Neuronal stem cell (in vitro differentiated cells): ENCODE results near the gene PPARD.

Experiments used
- DNase-seq: peaks from one replicate; pipeline ENCODE4 v3.0.0-alpha.2; 2013; ENCODE audit warnings: low spot score
- H2AFZ ChIP-seq: one replicate; pipeline ENCODE4 v1.6.1; 2013; ENCODE audit warnings: mild to moderate bottlenecking, low read length, inconsistent platforms
- H2AK5ac ChIP-seq: 2 replicates; pipeline ENCODE4 v1.6.1; 2013; ENCODE audit warnings: low read depth, mild to moderate bottlenecking, inconsistent platforms, low read length, moderate library complexity, mixed read lengths
- H2BK120ac ChIP-seq: 2 replicates; pipeline ENCODE4 v1.6.1; 2013; ENCODE audit warnings: low read depth, mild to moderate bottlenecking, inconsistent platforms, low read length, moderate library complexity, mixed read lengths
- H2BK12ac ChIP-seq: one replicate; pipeline ENCODE4 v1.6.1; 2013; ENCODE audit warnings: low read length, inconsistent platforms
- H2BK15ac ChIP-seq: 2 replicates; pipeline ENCODE4 v1.6.1; 2013; ENCODE audit warnings: mild to moderate bottlenecking, low read length, inconsistent platforms, mixed read lengths
- H2BK5ac ChIP-seq: one replicate; pipeline ENCODE4 v1.6.1; 2013; ENCODE audit warnings: inconsistent platforms, mild to moderate bottlenecking, low read length, moderate library complexity
- H3K14ac ChIP-seq: one replicate; pipeline ENCODE4 v1.6.1; 2013; ENCODE audit warnings: low read length, inconsistent platforms
- H3K18ac ChIP-seq: 2 replicates; pipeline ENCODE4 v1.6.1; 2013; ENCODE audit warnings: low read length, inconsistent platforms
- H3K23ac ChIP-seq: 2 replicates; pipeline ENCODE4 v1.6.1; 2013; ENCODE audit warnings: low read depth, mild to moderate bottlenecking, mixed read lengths, low read length, inconsistent platforms; ENCODE audit not compliant: poor library complexity
- H3K27ac ChIP-seq: replicated peaks from 3 replicates; pipeline ENCODE4 v1.5.1; 2013; ENCODE audit warnings: low read length, inconsistent platforms
- H3K27me3 ChIP-seq, 3 experiments: 2 replicates each; pipeline ENCODE4 v1.6.1; 2013; ENCODE audit warnings: low read length in 3 of 3, mild to moderate bottlenecking in 2 of 3, inconsistent platforms in 1 of 3, low read depth in 1 of 3, mixed read lengths in 1 of 3, moderate library complexity in 1 of 3; ENCODE audit not compliant: control insufficient read depth in 3 of 3, insufficient read depth in 3 of 3
- H3K36me3 ChIP-seq, 2 donors: replicated peaks in 1 of 2; 2 replicates each; pipeline ENCODE4 v1.6.1; 2013; ENCODE audit warnings: low read length in 2 of 2; ENCODE audit not compliant: control insufficient read depth in 2 of 2, insufficient read depth in 2 of 2
- H3K4ac ChIP-seq: 2 replicates; pipeline ENCODE4 v1.6.1; 2013; ENCODE audit warnings: inconsistent platforms, mild to moderate bottlenecking, low read length, moderate library complexity
- H3K4me1 ChIP-seq, 2 donors: 1 replicate in 1 of 2; 2 replicates in 1 of 2; pipeline ENCODE4 v1.6.1; 2013; ENCODE audit warnings: low read length in 2 of 2, low read depth in 1 of 2; ENCODE audit not compliant: control insufficient read depth in 2 of 2, insufficient read depth in 1 of 2
- H3K4me2 ChIP-seq: one replicate; pipeline ENCODE4 v1.6.1; 2013; ENCODE audit warnings: mild to moderate bottlenecking, low read length, inconsistent platforms; ENCODE audit not compliant: insufficient read depth, poor library complexity, severe bottlenecking
- H3K4me3 ChIP-seq, 2 donors: 2 replicates each; pipeline ENCODE4 v1.5.1; 2013; ENCODE audit warnings: low read length in 2 of 2, mild to moderate bottlenecking in 2 of 2, inconsistent platforms in 1 of 2, moderate library complexity in 1 of 2
- H3K79me1 ChIP-seq: one replicate; pipeline ENCODE4 v1.6.1; 2013; ENCODE audit warnings: low read depth, mild to moderate bottlenecking, inconsistent platforms, low read length, moderate library complexity
- H3K9ac ChIP-seq: one replicate; pipeline ENCODE4 v1.6.1; 2013; ENCODE audit warnings: mild to moderate bottlenecking, low read depth, low read length, inconsistent platforms; ENCODE audit not compliant: poor library complexity
- H3K9me3 ChIP-seq, 2 donors: replicated peaks in 1 of 2; 2 replicates each; pipeline versions ENCODE3 to v1.6.1; 2013; ENCODE audit warnings: low read length in 2 of 2, mild to moderate bottlenecking in 2 of 2, inconsistent platforms in 1 of 2, low read depth in 1 of 2, mixed read lengths in 1 of 2, moderate library complexity in 1 of 2; ENCODE audit not compliant: control insufficient read depth in 2 of 2, insufficient read depth in 1 of 2
- H4K8ac ChIP-seq: one replicate; pipeline ENCODE4 v1.6.1; 2013; ENCODE audit warnings: low read depth, mild to moderate bottlenecking, inconsistent platforms, low read length, moderate library complexity
- H4K91ac ChIP-seq: one replicate; pipeline ENCODE4 v1.6.1; 2013; ENCODE audit warnings: low read length, low read depth, mild to moderate bottlenecking, inconsistent platforms; ENCODE audit not compliant: poor library complexity
- WGBS, 2 donors: extraction: QIAGEN DNeasy Blood & Tissue Kit; methylation state at CpG; one replicate each; pipeline ENCODE4 v1.1.7; 2013; ENCODE audit warnings: missing lambda C conversion rate in 2 of 2, mixed read lengths in 1 of 2; ENCODE audit not compliant: insufficient read length in 2 of 2, insufficient replicate concordance in 1 of 2; ENCODE audit errors: extremely low coverage in 2 of 2; 5-methylcytosine and 5-hydroxymethylcytosine counted together

PPARD gene

DNA sequence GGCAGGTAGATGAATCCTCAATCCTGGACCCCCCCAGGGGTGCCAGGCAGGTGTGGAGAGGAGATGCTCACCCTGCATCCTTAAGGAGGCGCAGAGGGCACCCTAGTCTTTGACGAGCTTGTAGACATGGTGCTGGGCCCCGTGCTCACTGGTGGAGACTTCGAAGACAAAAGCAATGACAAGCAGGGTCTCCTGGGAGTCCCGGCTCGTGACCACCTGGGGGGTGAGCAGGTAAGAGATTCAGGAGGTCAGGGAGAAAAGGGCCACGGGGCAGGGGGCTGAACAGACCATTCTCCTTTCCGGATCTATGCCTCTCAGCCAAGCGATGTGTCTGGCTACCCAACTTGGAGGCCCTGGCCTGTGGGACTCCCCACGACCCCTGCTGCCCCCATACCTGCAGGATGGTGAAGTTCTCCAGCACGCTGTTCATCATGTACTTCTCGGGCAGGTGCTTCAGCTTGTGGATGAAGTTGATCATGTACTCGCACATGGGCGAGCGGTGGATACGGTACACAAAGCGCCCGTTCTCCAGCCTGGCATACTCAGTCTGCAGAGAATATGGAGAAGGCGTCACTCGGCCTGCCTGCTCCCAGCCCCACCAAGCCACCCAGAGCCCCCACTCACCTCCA, 132.7 kb downstream of the PPARD start:
- no CpG with 5 or more reads among the region's 20 CpGs for WGBS, 2 donors
- Histone ChIP-seq H3K27ac (no peak overlapping the region), H2BK120ac (no peak overlapping the region), H3K4me1 (peaks cover 17 to 19% of the 10 kb centered on the region in 2 donors), H3K4me3 (no peak overlapping the region), H3K27me3 (no peaks in the 10 kb centered on the region), H3K18ac (no peak overlapping the region), H2AK5ac (peak overlapping the region; percentile 26), H3K36me3 (peaks cover 48 to 91% of the 10 kb centered on the region in 2 donors), H2AFZ (no peak overlapping the region), H3K4ac (no peak overlapping the region), H2BK15ac (no peak overlapping the region), H3K9me3 (peaks cover 0 to 3% of the 10 kb centered on the region in 2 donors), H2BK5ac (peak overlapping the region; percentile 54), H3K9ac (no peak overlapping the region), H3K4me2 (no peak overlapping the region), H4K8ac (no peak overlapping the region), H4K91ac (no peak overlapping the region), H3K14ac (no peak overlapping the region), H3K79me1 (peaks cover 6% of the 10 kb centered on the region), H3K23ac (no peak overlapping the region), H2BK12ac (no peak overlapping the region)
- DNase-seq, result no peak

DNA sequence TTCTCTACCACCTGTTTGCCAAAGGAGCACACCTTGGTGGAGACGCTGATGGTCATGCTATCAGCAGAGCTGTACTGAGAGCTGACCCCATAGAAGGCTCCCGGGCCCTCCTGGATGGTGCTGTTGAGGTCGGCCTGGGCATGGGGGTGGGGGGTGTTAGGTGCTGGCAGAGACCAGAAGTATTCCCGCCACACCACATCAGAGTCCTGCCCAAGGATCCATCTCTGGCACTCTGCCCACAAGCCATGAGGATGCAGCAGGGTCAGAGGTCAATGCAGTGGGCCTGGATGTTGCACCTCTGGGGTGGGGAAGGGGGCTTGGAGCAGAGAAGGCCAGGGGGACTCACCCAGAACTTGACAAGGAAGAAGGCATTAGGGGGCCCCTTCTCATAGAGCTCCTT, 133.2 kb downstream of the PPARD start:
- Histone ChIP-seq H2BK120ac (no peak overlapping the region), H3K9me3 (peaks cover 0 to 3% of the 10 kb centered on the region in 2 donors), H4K91ac (no peak overlapping the region), H4K8ac (no peak overlapping the region), H2BK15ac (no peak overlapping the region), H3K27me3 (no peaks in the 10 kb centered on the region), H3K4ac (no peak overlapping the region), H3K23ac (no peak overlapping the region), H3K27ac (no peak overlapping the region), H2BK5ac (peak overlapping the region; percentile 54), H3K9ac (peak overlapping the region; percentile 60), H3K4me2 (no peak overlapping the region), H3K4me3 (no peak overlapping the region), H3K18ac (no peak overlapping the region), H2BK12ac (no peak overlapping the region), H3K79me1 (peaks cover 3% of the 10 kb centered on the region), H3K14ac (no peak overlapping the region), H2AK5ac (no peak overlapping the region), H3K36me3 (peaks cover 45 to 90% of the 10 kb centered on the region in 2 donors), H3K4me1 (peaks cover 13 to 15% of the 10 kb centered on the region in 2 donors), H2AFZ (no peak overlapping the region)
- no peak for DNase-seq
- WGBS, 2 donors, result no CpG with 5 or more reads among the region's 4 CpGs

DNA sequence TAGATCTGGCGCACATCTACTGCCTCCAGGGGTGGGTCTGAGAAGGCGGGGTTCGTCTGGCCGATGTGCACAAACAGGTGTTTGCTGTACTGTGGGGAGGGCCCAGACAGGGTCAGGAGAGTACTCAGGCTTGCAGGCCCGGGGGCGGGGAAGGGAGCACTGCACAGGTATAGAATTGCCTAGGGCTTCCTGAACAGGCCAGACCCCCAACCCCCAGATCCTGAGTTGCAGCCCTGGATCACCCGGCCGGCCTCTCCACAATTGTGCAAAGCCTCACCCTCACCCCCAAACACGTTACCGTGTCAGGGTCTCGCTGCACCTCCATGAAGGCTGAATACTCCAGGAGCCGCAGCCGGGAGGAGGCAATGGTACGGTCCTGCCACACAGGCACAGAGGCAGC, 133.6 kb downstream of the PPARD start:
- Histone ChIP-seq H3K4me3 (no peak overlapping the region), H2BK12ac (no peak overlapping the region), H3K4ac (no peak overlapping the region), H2BK5ac (peak overlapping the region; percentile 54), H3K14ac (no peak overlapping the region), H3K23ac (no peak overlapping the region), H3K9ac (no peak overlapping the region), H3K36me3 (peaks cover 43 to 90% of the 10 kb centered on the region in 2 donors), H3K18ac (peak overlapping the region; percentile 40), H3K79me1 (peaks cover 3% of the 10 kb centered on the region), H2AFZ (no peak overlapping the region), H2BK15ac (no peak overlapping the region), H2AK5ac (no peak overlapping the region), H3K27me3 (no peaks in the 10 kb centered on the region), H3K4me2 (no peak overlapping the region), H3K9me3 (peaks cover 0 to 3% of the 10 kb centered on the region in 2 donors), H4K8ac (no peak overlapping the region), H3K4me1 (peaks cover 12 to 13% of the 10 kb centered on the region in 2 donors), H3K27ac (no peak overlapping the region), H4K91ac (no peak overlapping the region), H2BK120ac (no peak overlapping the region)
- WGBS, 2 donors, result no CpG with 5 or more reads among the region's 14 CpGs
- no peak for DNase-seq

DNA sequence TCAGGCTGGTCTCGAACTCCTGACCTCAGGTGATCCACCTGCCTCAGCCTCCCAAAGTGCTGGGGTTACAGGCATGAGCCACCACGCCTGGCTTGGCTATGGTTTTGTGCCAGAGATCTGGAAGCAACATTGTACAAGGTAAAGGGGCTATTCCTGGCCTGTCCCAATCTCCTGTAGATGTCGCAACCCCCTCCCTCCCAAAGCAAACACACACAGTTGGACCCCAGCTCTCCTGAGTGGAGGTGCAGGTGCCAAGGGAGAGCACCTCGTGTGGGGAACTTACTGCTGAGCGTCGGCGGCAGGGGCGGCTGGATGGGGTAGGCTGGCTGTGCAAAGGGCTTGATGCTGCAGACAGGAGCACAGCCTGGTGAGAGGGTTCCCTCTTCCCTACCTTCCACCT, 134.7 kb downstream of the PPARD start:
- Histone ChIP-seq H2BK15ac (no peak overlapping the region), H3K18ac (peak overlapping the region; percentile 66), H3K14ac (no peak overlapping the region), H2AK5ac (no peak overlapping the region), H2BK120ac (no peak overlapping the region), H3K4me3 (no peak overlapping the region), H3K9me3 (peaks cover 0 to 3% of the 10 kb centered on the region in 2 donors), H3K36me3 (peaks cover 35 to 87% of the 10 kb centered on the region in 2 donors), H3K27me3 (no peaks in the 10 kb centered on the region), H3K4me1 (peaks cover 9 to 11% of the 10 kb centered on the region in 2 donors), H2BK12ac (no peak overlapping the region), H3K4ac (no peak overlapping the region), H4K91ac (no peak overlapping the region), H3K9ac (no peak overlapping the region), H3K27ac (peak overlapping the region; percentile 63), H3K23ac (no peak overlapping the region), H2BK5ac (no peak overlapping the region), H2AFZ (no peak overlapping the region), H3K4me2 (no peak overlapping the region), H4K8ac (no peak overlapping the region), H3K79me1 (peaks cover 3% of the 10 kb centered on the region)
- no CpG with 5 or more reads among the region's 8 CpGs for WGBS, 2 donors
- DNase-seq, result no peak
